Measurements from ENCODE around the gene HCAR3.

DNA sequence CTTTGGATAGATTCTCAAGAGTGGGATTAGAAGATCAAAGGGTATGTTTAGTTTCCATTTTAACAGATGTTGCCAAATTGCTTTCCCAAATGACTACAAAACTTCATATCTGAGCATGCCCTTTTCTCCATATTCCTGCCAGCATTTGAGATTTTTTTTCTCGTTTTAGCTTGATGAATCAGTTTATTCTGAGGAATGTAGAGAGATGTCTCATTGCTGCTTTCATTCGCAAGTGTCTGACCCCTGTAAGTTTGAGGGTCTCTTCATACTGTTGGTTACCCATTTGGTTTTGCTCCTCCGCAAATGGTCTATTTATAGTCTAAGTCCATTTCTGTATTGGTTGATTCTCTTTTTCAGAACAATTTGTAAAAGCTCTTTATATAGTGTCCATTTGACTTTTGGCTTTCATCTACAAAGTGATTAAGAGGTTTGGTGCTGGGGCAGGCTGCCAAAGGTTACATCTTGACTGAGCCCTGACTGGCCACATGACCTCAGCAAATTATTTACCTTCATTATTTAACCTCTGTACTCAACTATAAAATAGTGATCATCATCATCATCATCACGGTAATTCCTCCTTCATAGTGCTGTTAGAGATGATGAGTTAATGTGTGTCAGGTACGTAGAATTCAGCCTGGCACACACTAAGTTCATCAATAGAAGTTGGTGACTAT is 47.1 kb downstream of the HCAR3 start:
- TF ChIP-seq, protein P1, sequence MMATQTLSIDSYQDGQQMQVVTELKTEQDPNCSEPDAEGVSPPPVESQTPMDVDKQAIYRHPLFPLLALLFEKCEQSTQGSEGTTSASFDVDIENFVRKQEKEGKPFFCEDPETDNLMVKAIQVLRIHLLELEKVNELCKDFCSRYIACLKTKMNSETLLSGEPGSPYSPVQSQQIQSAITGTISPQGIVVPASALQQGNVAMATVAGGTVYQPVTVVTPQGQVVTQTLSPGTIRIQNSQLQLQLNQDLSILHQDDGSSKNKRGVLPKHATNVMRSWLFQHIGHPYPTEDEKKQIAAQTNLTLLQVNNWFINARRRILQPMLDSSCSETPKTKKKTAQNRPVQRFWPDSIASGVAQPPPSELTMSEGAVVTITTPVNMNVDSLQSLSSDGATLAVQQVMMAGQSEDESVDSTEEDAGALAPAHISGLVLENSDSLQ (IDR thresholded peaks at IDR 0.05) = no peak
- TF ChIP-seq SP1 (IDR thresholded peaks at IDR 0.05) (no peak), NFRKB (IDR thresholded peaks at IDR 0.05) (no peak), FOXM1 (IDR thresholded peaks at IDR 0.05; ENCODE audit: borderline replicate concordance) (no peak)
